Loucy (cell line): ENCODE data around the gene GOLGA6L7.
"Not testable (repeated sequence)": the region's sequence is repeated elsewhere in the genome, so short reads cannot be mapped to it uniquely, and the experiment has no call there.

Source experiments
- H2AFZ ChIP-seq: fragments of 200-600 bp; sonication (generic); 2 replicates; pipeline ENCODE4 v1.6.0; 2016; ENCODE audit warnings: antibody characterized with exemption, mild to moderate bottlenecking, low read length, moderate library complexity
- H3F3A ChIP-seq: fragments of 200-600 bp; 2 replicates; pipeline ENCODE4 v1.6.0; 2016; ENCODE audit warnings: antibody characterized with exemption, low read depth, mild to moderate bottlenecking
- H3K27me3 ChIP-seq: fragments of 200-600 bp; sonication (generic); 2 replicates; pipeline ENCODE4 v1.6.1; 2014; ENCODE audit warnings: low read length, mild to moderate bottlenecking; ENCODE audit not compliant: insufficient read depth, poor library complexity, severe bottlenecking
- H3K36me3 ChIP-seq: fragments of 200-600 bp; sonication (generic); 2 replicates; pipeline ENCODE4 v1.6.1; 2016; ENCODE audit warnings: low read length; ENCODE audit not compliant: insufficient read depth
- H3K4me1 ChIP-seq: fragments of 200-600 bp; sonication (generic); 2 replicates; pipeline ENCODE4 v1.5.1; 2014; ENCODE audit warnings: low read length, mild to moderate bottlenecking; ENCODE audit not compliant: insufficient read depth, poor library complexity, severe bottlenecking
- H3K4me2 ChIP-seq: fragments of 200-600 bp; sonication (generic); 2 replicates; pipeline ENCODE4 v1.6.0; 2014; ENCODE audit warnings: antibody characterized with exemption, low read length, low read depth, mild to moderate bottlenecking; ENCODE audit not compliant: poor library complexity, severe bottlenecking
- H3K4me3 ChIP-seq: fragments of 200-600 bp; sonication (generic); 2 replicates; pipeline ENCODE4 v1.5.1; 2014; ENCODE audit warnings: low read length, mild to moderate bottlenecking, mixed read lengths; ENCODE audit not compliant: poor library complexity, severe bottlenecking
- H3K79me2 ChIP-seq: fragments of 200-600 bp; sonication (generic); 2 replicates; pipeline ENCODE4 v1.6.1; 2014; ENCODE audit warnings: low read length; ENCODE audit not compliant: insufficient read depth
- H3K9ac ChIP-seq: fragments of 200-600 bp; sonication (generic); 2 replicates; pipeline ENCODE4 v1.6.0; 2014; ENCODE audit warnings: mild to moderate bottlenecking, low read depth, low read length, moderate library complexity; ENCODE audit not compliant: poor library complexity, severe bottlenecking
- H3K9me2 ChIP-seq: fragments of 200-600 bp; sonication (generic); replicated peaks from 2 replicates; pipeline ENCODE4 v1.6.1; 2016; ENCODE audit warnings: low read depth, low read length, mixed read lengths
- H3K9me3 ChIP-seq: fragments of 200-600 bp; sonication (generic); 2 replicates; pipeline ENCODE4 v1.6.1; 2014; ENCODE audit warnings: mild to moderate bottlenecking, antibody characterized with exemption, low read length, low read depth; ENCODE audit not compliant: insufficient read depth
- H4K20me1 ChIP-seq: fragments of 200-600 bp; sonication (generic); 2 replicates; pipeline ENCODE4 v1.6.0; 2014; ENCODE audit warnings: antibody characterized with exemption, low read length, mild to moderate bottlenecking; ENCODE audit not compliant: insufficient read depth, poor library complexity, severe bottlenecking
- EZH2phosphoT487 ChIP-seq: fragments of 200-600 bp; IDR thresholded peaks from 2 replicates; pipeline ENCODE4 v1.6.1; 2018; ENCODE audit warnings: antibody characterized with exemption, mild to moderate bottlenecking, moderate library complexity, borderline replicate concordance
- TF ChIP-seq, protein P1 (sequence below): fragments of 200-600 bp; sonication (generic); conservative IDR thresholded peaks from 2 replicates; pipeline ENCODE4 v1.5.1; 2014; ENCODE audit warnings: mild to moderate bottlenecking, antibody characterized with exemption, low read length

The GOLGA6L7 gene, protein sequence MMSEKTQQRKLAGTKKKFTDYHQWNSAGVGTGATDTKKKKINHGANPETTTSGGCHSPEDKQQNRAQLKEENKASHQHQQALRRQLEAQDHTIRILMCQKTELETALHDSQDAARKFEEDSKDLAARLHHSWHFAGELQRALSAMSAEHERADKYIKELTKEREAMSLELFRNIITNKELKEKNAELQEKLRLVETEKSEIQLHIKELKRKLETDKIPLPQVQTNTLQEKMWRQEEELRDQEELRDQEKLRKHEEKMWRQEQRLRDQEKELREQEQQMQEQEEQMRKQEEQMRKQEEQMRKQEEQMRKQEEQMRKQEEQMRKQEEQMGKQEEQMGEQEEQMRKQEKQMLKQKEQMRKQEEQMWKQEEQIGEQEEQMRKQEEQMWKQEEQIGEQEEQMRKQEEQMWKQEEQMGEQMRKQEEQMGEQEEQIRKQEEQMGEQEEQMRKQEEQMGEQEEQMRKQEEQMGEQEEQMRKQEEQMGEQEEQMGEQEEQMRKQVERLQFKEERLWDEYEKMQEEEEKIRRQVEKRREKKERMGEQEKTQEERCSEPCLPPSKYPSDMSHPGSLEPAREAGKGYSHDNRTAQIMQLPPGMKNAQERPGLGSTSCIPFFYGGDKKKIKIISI

DNA sequence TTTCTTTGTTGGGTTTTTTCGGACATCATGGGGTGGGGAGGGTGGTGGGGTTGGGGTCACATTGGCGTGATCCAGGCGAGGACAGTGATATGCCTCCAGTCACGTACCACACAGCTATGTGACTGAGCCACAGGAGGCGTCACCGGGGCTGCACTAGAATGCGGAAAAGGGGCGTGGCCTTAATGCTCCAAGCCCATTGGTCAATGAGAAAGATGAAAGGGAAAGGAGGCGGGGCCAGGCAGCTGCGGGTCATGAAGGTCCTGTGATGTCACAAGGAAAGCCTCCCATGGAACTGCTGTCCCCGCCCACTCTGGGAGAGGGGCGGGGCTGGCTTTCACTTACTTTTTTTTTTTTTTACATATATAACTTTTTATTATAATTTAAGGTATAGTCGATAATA, at the start of gene GOLGA6L7:
TSS of gene GOLGA6L7 (minus strand) at position 124 of the 400 bp plus-strand sequence. CDS start at position 29, 95 bp downstream.
- not testable (repeated sequence) for H3K79me2 ChIP-seq, H3K4me1 ChIP-seq, H3K9me3 ChIP-seq, H3F3A ChIP-seq, H3K9ac ChIP-seq, H4K20me1 ChIP-seq, H3K4me2 ChIP-seq, H3K9me2 ChIP-seq, H3K36me3 ChIP-seq, H2AFZ ChIP-seq, H3K27me3 ChIP-seq, H3K4me3 ChIP-seq

- Histone ChIP-seq H3K4me3 (no peak overlapping the region), H3K36me3 (no peaks in the 10 kb centered on the region), H2AFZ (no peak overlapping the region), H3K27me3 (no peaks in the 10 kb centered on the region), H3K79me2 (no peaks in the 10 kb centered on the region), H3K9ac (no peak overlapping the region), H3K9me2 (no peaks in the 10 kb centered on the region), H3F3A (no peaks in the 10 kb centered on the region), H3K9me3 (no peaks in the 10 kb centered on the region), H3K4me2 (no peak overlapping the region), H3K4me1 (peaks cover 40% of the 10 kb centered on the region), H4K20me1 (no peaks in the 10 kb centered on the region)
- TF ChIP-seq, protein P1, sequence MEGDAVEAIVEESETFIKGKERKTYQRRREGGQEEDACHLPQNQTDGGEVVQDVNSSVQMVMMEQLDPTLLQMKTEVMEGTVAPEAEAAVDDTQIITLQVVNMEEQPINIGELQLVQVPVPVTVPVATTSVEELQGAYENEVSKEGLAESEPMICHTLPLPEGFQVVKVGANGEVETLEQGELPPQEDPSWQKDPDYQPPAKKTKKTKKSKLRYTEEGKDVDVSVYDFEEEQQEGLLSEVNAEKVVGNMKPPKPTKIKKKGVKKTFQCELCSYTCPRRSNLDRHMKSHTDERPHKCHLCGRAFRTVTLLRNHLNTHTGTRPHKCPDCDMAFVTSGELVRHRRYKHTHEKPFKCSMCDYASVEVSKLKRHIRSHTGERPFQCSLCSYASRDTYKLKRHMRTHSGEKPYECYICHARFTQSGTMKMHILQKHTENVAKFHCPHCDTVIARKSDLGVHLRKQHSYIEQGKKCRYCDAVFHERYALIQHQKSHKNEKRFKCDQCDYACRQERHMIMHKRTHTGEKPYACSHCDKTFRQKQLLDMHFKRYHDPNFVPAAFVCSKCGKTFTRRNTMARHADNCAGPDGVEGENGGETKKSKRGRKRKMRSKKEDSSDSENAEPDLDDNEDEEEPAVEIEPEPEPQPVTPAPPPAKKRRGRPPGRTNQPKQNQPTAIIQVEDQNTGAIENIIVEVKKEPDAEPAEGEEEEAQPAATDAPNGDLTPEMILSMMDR = no peak
- TF ChIP-seq EZH2phosphoT487 = no peak
These were observed 49.6 kb upstream of the GOLGA6L7 start for GRCh38 chr15:28897861-28898585.

GRCh38 chr15:28896951-28897350, 48.5 kb upstream of the GOLGA6L7 start:
- Histone ChIP-seq H3K79me2 (no peaks in the 10 kb centered on the region), H3K4me1 (peaks cover 30% of the 10 kb centered on the region), H3K9me3 (no peaks in the 10 kb centered on the region), H3K36me3 (no peaks in the 10 kb centered on the region), H3K4me3 (no peak overlapping the region), H3F3A (no peaks in the 10 kb centered on the region), H3K27me3 (no peaks in the 10 kb centered on the region), H3K9ac (no peak overlapping the region), H2AFZ (no peak overlapping the region), H3K4me2 (no peak overlapping the region), H3K9me2 (no peaks in the 10 kb centered on the region), H4K20me1 (no peaks in the 10 kb centered on the region)
- TF ChIP-seq, protein P1 = no peak
- no peak for TF ChIP-seq EZH2phosphoT487
